ENCODE results near the gene MEIS2. TPM values are rescaled to one million over a fixed set of nuclear protein-coding genes. Genes with fewer than 3 reads are reported as not detected.

Gene MEIS2
- total RNA-seq, 1 donor from 2014 or later, result 76.9 TPM

DNA sequence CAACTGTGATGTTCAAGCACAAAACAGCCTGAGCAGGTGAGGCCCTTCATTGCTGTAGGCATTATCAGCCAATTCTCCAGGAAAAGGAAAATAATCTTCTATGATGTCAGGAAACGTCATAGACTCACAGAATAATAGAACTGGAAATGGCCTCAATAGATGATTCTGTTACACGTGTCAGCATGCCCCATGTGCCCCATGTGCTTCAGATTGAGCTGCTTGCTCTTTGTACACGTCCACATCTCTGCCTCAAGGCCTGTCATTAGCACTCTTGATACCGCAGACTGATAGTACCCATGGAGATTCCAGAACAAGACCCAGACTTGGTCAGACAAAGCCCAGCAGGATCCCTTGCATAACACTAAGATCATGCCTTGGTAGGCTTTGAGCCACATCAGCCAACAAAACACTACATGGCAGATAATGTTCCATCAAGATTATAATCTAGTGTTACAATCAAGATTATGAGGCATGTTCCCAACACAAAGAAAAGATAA is 95.9 kb downstream of the MEIS2 start:
- Histone ChIP-seq H3K4me3 (no peak overlapping the region), H3K9me3 (no peaks in the 10 kb centered on the region), H3K27ac (no peak overlapping the region), H3K36me3 (peaks cover 0 to 5% of the 10 kb centered on the region in 2 donors), H3K4me1 (no peaks in the 10 kb centered on the region), H3K27me3 (no peaks in the 10 kb centered on the region)
- intact Hi-C loops (cut with DNase I), result no loop called here
- DNase-seq (ENCODE audit: extremely low spot score in 2 of 2), result no peak
- TF ChIP-seq, protein P1, sequence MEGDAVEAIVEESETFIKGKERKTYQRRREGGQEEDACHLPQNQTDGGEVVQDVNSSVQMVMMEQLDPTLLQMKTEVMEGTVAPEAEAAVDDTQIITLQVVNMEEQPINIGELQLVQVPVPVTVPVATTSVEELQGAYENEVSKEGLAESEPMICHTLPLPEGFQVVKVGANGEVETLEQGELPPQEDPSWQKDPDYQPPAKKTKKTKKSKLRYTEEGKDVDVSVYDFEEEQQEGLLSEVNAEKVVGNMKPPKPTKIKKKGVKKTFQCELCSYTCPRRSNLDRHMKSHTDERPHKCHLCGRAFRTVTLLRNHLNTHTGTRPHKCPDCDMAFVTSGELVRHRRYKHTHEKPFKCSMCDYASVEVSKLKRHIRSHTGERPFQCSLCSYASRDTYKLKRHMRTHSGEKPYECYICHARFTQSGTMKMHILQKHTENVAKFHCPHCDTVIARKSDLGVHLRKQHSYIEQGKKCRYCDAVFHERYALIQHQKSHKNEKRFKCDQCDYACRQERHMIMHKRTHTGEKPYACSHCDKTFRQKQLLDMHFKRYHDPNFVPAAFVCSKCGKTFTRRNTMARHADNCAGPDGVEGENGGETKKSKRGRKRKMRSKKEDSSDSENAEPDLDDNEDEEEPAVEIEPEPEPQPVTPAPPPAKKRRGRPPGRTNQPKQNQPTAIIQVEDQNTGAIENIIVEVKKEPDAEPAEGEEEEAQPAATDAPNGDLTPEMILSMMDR (IDR thresholded peaks at IDR 0.05), result no peak
- no peak for TF ChIP-seq POLR2AphosphoS5 (IDR thresholded peaks at IDR 0.05; ENCODE audit: insufficient read depth in 1 of 2, low read depth in 1 of 2)
- TF ChIP-seq POLR2A (IDR thresholded peaks at IDR 0.05), result no peak

DNA sequence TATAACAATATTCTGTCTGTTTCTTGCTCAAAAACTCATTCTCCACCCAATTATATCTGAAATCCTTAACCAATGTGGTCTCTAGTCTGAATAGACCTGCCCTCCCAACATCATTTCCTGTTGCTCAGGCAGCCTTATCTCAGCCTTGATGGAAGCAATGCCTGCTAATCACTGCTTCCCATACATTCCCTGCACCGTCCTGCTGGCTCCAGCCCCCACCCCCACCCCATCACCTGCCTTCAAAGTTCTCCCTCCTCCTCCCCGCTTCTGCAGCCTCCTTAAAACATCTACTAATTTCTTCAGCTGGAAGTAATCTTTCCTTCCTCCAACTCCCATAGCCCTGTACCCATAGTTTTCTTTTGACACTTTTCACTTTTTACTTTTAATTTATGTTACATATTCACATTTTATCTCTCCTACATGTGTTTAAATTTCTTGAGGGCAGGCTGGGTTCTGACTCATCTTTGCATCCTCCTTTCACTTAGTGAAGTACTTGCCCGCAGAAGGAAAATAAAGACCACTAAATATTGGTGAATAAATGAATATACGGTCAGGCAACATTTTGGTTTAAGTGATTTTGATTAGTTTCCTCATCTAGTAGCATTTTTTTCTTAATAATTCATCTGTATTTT is 98.2 kb downstream of the MEIS2 start:
- intact Hi-C loops (cut with DNase I), result no loop called here
- no peak overlapping the region for H3K27ac ChIP-seq
- no peak for DNase-seq (ENCODE audit: extremely low spot score in 2 of 2)

DNA sequence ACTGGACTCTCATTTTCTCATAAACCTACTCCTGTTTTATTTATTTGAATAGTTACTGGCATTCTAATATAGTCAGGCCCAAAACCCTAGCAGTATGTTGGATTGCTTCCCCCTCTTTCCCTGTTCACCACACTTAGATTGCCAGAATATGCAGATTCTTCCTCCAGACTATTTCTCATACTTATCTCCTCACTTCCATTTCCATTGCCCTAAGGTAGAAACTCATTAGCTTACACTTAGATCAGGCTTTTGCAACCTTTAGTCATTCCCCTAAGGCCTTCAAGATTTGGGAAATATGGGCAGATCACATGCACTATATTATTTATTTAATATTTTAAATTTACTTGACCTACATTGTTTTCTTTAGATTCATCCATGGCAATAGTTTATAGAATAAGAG is 98.9 kb downstream of the MEIS2 start:
- TF ChIP-seq POLR2AphosphoS5 (IDR thresholded peaks at IDR 0.05; ENCODE audit: insufficient read depth in 1 of 2, low read depth in 1 of 2) (no peak), POLR2A (IDR thresholded peaks at IDR 0.05) (no peak)
- TF ChIP-seq, protein P1 (IDR thresholded peaks at IDR 0.05), result no peak

More for the DNA sequence above, 98.2 kb downstream of the MEIS2 start:
- Histone ChIP-seq H3K9me3 (no peaks in the 10 kb centered on the region), H3K27me3 (no peaks in the 10 kb centered on the region), H3K36me3 (peaks cover 0 to 5% of the 10 kb centered on the region in 2 donors), H3K4me1 (no peaks in the 10 kb centered on the region), H3K4me3 (no peak overlapping the region)
- TF ChIP-seq POLR2A (IDR thresholded peaks at IDR 0.05) (no peak), POLR2AphosphoS5 (IDR thresholded peaks at IDR 0.05; ENCODE audit: insufficient read depth in 1 of 2, low read depth in 1 of 2) (no peak)
- TF ChIP-seq, protein P1 (IDR thresholded peaks at IDR 0.05), result no peak

DNA sequence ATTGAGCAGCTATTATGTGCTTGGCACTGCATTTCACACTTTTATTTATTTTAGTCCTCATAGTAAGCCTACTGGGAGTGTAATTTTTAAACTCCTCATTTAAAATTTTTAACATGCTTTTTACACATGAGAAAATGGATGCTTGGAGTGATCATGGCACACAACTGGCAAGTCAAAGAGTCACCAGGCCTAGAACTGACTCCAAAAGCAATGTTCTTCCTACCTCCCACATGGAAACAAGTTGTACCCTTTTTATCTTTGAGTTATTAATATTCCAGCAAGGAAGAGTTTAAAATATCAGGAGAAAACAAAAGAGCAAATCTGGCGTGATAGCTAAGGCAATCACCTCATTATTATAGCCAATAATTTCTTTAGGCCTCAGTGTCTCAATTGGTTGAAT is 100.6 kb downstream of the MEIS2 start:
- H3K4me3 ChIP-seq, result no peak overlapping the region
- no peak overlapping the region for H3K27ac ChIP-seq
- intact Hi-C loops (cut with DNase I), result no loop called here
- TF ChIP-seq, protein P1 (IDR thresholded peaks at IDR 0.05), result no peak
- TF ChIP-seq POLR2AphosphoS5 (IDR thresholded peaks at IDR 0.05; ENCODE audit: insufficient read depth in 1 of 2, low read depth in 1 of 2), result no peak
- no peaks in the 10 kb centered on the region for H3K4me1 ChIP-seq
- H3K9me3 ChIP-seq, result no peaks in the 10 kb centered on the region
- H3K36me3 ChIP-seq, result no peaks in the 10 kb centered on the region
- H3K27me3 ChIP-seq, result no peaks in the 10 kb centered on the region
- no peak for DNase-seq (ENCODE audit: extremely low spot score in 2 of 2)

More for the DNA sequence above, 98.9 kb downstream of the MEIS2 start:
- DNase-seq (ENCODE audit: extremely low spot score in 2 of 2), result no peak
- Histone ChIP-seq H3K9me3 (no peaks in the 10 kb centered on the region), H3K27me3 (no peaks in the 10 kb centered on the region), H3K36me3 (peaks cover 0 to 5% of the 10 kb centered on the region in 2 donors), H3K4me3 (no peak overlapping the region), H3K4me1 (no peaks in the 10 kb centered on the region), H3K27ac (no peak overlapping the region)
- intact Hi-C loops (cut with DNase I), result no loop called here

DNA sequence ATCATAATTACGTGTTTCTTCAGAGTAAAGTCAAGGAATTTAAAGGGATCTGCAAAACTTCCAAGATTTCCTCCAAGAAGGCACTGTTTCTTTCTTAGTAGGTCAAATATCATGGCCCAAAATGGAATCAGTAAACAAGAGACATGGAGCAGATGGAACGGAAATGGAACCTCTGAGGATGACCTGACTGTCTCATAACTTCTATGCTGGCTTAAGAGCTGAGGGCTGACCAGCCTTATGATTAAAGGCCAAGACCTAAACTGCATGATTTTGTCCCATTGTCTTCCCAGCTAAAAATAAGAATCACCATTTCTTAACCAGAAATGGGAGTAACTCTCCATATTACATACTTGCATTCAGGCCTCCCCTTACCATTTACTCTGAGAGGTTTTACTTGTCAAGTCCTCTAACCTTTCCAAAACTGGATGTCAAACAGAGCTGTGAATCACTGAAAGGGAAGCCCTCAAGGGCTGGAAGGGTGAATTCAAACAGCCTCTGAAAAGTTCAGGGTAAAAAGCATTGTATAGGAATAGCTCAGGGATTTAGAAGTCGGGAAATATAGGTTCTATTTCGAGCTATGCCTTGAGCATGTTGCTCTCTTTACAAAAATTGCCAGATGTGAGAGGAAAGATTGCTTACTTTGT is 103.7 kb downstream of the MEIS2 start:
- H3K36me3 ChIP-seq, result no peaks in the 10 kb centered on the region
- no peaks in the 10 kb centered on the region for H3K4me1 ChIP-seq
- no peak overlapping the region for H3K27ac ChIP-seq
- intact Hi-C loops (cut with DNase I), result no loop called here
- H3K9me3 ChIP-seq, result no peaks in the 10 kb centered on the region
- TF ChIP-seq POLR2AphosphoS5 (IDR thresholded peaks at IDR 0.05; ENCODE audit: insufficient read depth in 1 of 2, low read depth in 1 of 2) (no peak), POLR2A (IDR thresholded peaks at IDR 0.05) (no peak)
- TF ChIP-seq, protein P1 (IDR thresholded peaks at IDR 0.05), result no peak
- no peak for DNase-seq (ENCODE audit: extremely low spot score in 2 of 2)
- H3K27me3 ChIP-seq, result no peaks in the 10 kb centered on the region
- no peak overlapping the region for H3K4me3 ChIP-seq

All from vagina (tissue), 2 donors.